Panc1 (cell line): ENCODE results near the gene LHFPL4. TPM values are rescaled to one million over a fixed set of nuclear protein-coding genes. Genes with fewer than 3 reads are reported as not detected.

Experiments used
- ATAC-seq: fragments of 200-7000 bp; cut with Tn5 transposase; 2 replicates; pipeline ENCODE4 v1.9.1; 2020; ENCODE audit warnings: mild to moderate bottlenecking, moderate library complexity
- BruUV-seq: library from RNA; stranded (reverse); fragments of 400-500 nt; replicated peaks from 2 replicates; lab custom pipeline; 2021; lab: Mats Ljungman, UMichigan
- CTCF ChIA-PET: fragments of 300-600 bp; sonication (Branson Sonifier 250); formaldehyde crosslinking; loops from one replicate; lab custom pipeline; 2022; ENCODE audit warnings: antibody characterized with exemption; lab: Charles Lee
- POLR2A ChIA-PET: fragments of 300-600 bp; sonication (Branson Sonifier 250); formaldehyde crosslinking; loops from one replicate; lab custom pipeline; 2022; ENCODE audit warnings: antibody characterized with exemption; lab: Charles Lee
- DNase-seq: peaks from one replicate; pipeline ENCODE4 v3.0.0-alpha.2; 2010; ENCODE audit warnings: low read depth, low spot score
- H3K27ac ChIP-seq: 2 replicates; pipeline ENCODE4 v1.5.1; 2011; ENCODE audit warnings: mild to moderate bottlenecking, low read length, inconsistent platforms
- H3K27me3 ChIP-seq: fragments of 200-500 bp; sonication (Bioruptor generic); 2 replicates; pipeline ENCODE4 v1.6.0; 2014; ENCODE audit warnings: low read length, inconsistent platforms; ENCODE audit not compliant: control insufficient read depth, insufficient read depth
- H3K36me3 ChIP-seq: fragments of 200-500 bp; sonication (Bioruptor generic); 2 replicates; pipeline ENCODE4 v1.5.1; 2014; ENCODE audit warnings: inconsistent platforms, mild to moderate bottlenecking, low read length, moderate library complexity; ENCODE audit not compliant: control insufficient read depth, insufficient read depth
- H3K4me1 ChIP-seq: 2 replicates; pipeline ENCODE4 v1.5.1; 2011; ENCODE audit warnings: inconsistent platforms, mild to moderate bottlenecking, low read length, moderate library complexity; ENCODE audit not compliant: control insufficient read depth, insufficient read depth
- H3K4me3 ChIP-seq, 2 experiments: 2 replicates each; pipeline ENCODE4 v1.5.1; 2011 to 2012; ENCODE audit warnings: low read depth in 2 of 2, low read length in 2 of 2, mild to moderate bottlenecking in 2 of 2, inconsistent platforms in 1 of 2, moderate library complexity in 1 of 2
- H3K9me3 ChIP-seq: fragments of 200-500 bp; sonication (Bioruptor generic); 2 replicates; pipeline ENCODE4 v1.5.1; 2014; ENCODE audit warnings: low read depth, mild to moderate bottlenecking, inconsistent platforms, low read length, moderate library complexity; ENCODE audit not compliant: control insufficient read depth, insufficient read depth
- POLR2AphosphoS5 ChIP-seq: IDR thresholded peaks from 2 replicates; pipeline ENCODE4 v1.6.1; 2012; ENCODE audit warnings: mild to moderate bottlenecking, low read depth, low read length, moderate library complexity
- SIN3A ChIP-seq: IDR thresholded peaks from 2 replicates; pipeline ENCODE4 v1.6.1; 2012; ENCODE audit warnings: low read depth, mild to moderate bottlenecking, low read length, moderate library complexity, borderline replicate concordance; ENCODE audit not compliant: insufficient read depth
- TCF7L2 ChIP-seq: IDR thresholded peaks from 2 replicates; pipeline ENCODE4 v1.6.1; 2011; ENCODE audit warnings: mild to moderate bottlenecking, low read depth, low read length, inconsistent platforms
- in situ Hi-C: cut with HindIII; loops from 2 replicates; pipeline ENCODE4 v1.10.0; 2016; ENCODE audit warnings: low sequenced_read_pairs, low pct_unique_long_range_greater_than_20kb
- intact Hi-C: fragments of 100-400 bp; cut with micrococcal nuclease; formaldehyde crosslinking; loops from one replicate; pipeline ENCODE4 v1.10.0; 2022; ENCODE audit not compliant: unreplicated experiment
- total RNA-seq: library from RNA; stranded (reverse); gene quantifications from one replicate; pipeline ENCODE4 v1.2.1, GENCODE V29; 2021; ENCODE audit not compliant: unreplicated experiment
- TF ChIP-seq, protein P1 (sequence below): fragments of 450-650 bp; IDR thresholded peaks from 2 replicates; pipeline ENCODE4 v1.5.1; 2017; ENCODE audit warnings: mild to moderate bottlenecking
- TF ChIP-seq, protein P2 (sequence below), 2 experiments: IDR thresholded peaks; 2 replicates each; pipeline ENCODE4 v1.6.1; 2011 to 2012; ENCODE audit warnings: low read depth in 2 of 2, control low read depth in 1 of 2, low read length in 1 of 2, mild to moderate bottlenecking in 1 of 2, moderate library complexity in 1 of 2; ENCODE audit not compliant: insufficient read depth in 1 of 2

LHFPL4 gene
- total RNA-seq, 1 experiment from 2014 or later, result not detected

- no peaks in the 10 kb centered on the region for H3K9me3 ChIP-seq
- H3K4me1 ChIP-seq, result no peaks in the 10 kb centered on the region
- DNase-seq (no peak), ATAC-seq (no peak)
- ChIA-PET POLR2A (no interaction called here), CTCF (no interaction called here)
- BruUV-seq, result no TSS peak
- H3K27me3 ChIP-seq, result no peaks in the 10 kb centered on the region
- in situ Hi-C loops (no loop called here), intact Hi-C loops (no loop called here)
- H3K4me3 ChIP-seq, result no peak overlapping the region
- peaks cover 59% of the 10 kb centered on the region for H3K36me3 ChIP-seq
- TF ChIP-seq POLR2AphosphoS5 (no peak), SIN3A (no peak), TCF7L2 (no peak)
- TF ChIP-seq, protein P1, sequence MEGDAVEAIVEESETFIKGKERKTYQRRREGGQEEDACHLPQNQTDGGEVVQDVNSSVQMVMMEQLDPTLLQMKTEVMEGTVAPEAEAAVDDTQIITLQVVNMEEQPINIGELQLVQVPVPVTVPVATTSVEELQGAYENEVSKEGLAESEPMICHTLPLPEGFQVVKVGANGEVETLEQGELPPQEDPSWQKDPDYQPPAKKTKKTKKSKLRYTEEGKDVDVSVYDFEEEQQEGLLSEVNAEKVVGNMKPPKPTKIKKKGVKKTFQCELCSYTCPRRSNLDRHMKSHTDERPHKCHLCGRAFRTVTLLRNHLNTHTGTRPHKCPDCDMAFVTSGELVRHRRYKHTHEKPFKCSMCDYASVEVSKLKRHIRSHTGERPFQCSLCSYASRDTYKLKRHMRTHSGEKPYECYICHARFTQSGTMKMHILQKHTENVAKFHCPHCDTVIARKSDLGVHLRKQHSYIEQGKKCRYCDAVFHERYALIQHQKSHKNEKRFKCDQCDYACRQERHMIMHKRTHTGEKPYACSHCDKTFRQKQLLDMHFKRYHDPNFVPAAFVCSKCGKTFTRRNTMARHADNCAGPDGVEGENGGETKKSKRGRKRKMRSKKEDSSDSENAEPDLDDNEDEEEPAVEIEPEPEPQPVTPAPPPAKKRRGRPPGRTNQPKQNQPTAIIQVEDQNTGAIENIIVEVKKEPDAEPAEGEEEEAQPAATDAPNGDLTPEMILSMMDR, result no peak
- TF ChIP-seq, protein P2, sequence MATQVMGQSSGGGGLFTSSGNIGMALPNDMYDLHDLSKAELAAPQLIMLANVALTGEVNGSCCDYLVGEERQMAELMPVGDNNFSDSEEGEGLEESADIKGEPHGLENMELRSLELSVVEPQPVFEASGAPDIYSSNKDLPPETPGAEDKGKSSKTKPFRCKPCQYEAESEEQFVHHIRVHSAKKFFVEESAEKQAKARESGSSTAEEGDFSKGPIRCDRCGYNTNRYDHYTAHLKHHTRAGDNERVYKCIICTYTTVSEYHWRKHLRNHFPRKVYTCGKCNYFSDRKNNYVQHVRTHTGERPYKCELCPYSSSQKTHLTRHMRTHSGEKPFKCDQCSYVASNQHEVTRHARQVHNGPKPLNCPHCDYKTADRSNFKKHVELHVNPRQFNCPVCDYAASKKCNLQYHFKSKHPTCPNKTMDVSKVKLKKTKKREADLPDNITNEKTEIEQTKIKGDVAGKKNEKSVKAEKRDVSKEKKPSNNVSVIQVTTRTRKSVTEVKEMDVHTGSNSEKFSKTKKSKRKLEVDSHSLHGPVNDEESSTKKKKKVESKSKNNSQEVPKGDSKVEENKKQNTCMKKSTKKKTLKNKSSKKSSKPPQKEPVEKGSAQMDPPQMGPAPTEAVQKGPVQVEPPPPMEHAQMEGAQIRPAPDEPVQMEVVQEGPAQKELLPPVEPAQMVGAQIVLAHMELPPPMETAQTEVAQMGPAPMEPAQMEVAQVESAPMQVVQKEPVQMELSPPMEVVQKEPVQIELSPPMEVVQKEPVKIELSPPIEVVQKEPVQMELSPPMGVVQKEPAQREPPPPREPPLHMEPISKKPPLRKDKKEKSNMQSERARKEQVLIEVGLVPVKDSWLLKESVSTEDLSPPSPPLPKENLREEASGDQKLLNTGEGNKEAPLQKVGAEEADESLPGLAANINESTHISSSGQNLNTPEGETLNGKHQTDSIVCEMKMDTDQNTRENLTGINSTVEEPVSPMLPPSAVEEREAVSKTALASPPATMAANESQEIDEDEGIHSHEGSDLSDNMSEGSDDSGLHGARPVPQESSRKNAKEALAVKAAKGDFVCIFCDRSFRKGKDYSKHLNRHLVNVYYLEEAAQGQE (IDR thresholded peaks at IDR 0.05; ENCODE audit: insufficient read depth in 1 of 2, low read depth in 2 of 2, low read length in 1 of 2), result no peak
- no peak overlapping the region for H3K27ac ChIP-seq
These were observed 101.2 kb downstream of the LHFPL4 start for GRCh38 chr3:9452417-9452816.

GRCh38 chr3:9450991-9451390 is 102.6 kb downstream of the LHFPL4 start:
- Histone ChIP-seq H3K9me3 (no peaks in the 10 kb centered on the region), H3K27me3 (no peaks in the 10 kb centered on the region), H3K4me1 (no peaks in the 10 kb centered on the region), H3K36me3 (peaks cover 65% of the 10 kb centered on the region), H3K4me3 (no peak overlapping the region), H3K27ac (no peak overlapping the region)
- TF ChIP-seq SIN3A (no peak), TCF7L2 (no peak)
- POLR2A ChIA-PET, result no interaction called here
- in situ Hi-C loops (no loop called here), intact Hi-C loops (no loop called here)
- no peak for DNase-seq
- no peak for ATAC-seq
- BruUV-seq, result no TSS peak
- CTCF ChIA-PET, result no interaction called here

- H3K27ac ChIP-seq, result no peak overlapping the region
- DNase-seq (no peak), ATAC-seq (no peak)
- no peaks in the 10 kb centered on the region for H3K27me3 ChIP-seq
- no peaks in the 10 kb centered on the region for H3K9me3 ChIP-seq
- CTCF ChIA-PET, result no interaction called here
- in situ Hi-C loops (no loop called here), intact Hi-C loops (no loop called here)
- POLR2A ChIA-PET, result interaction anchor here (0.6 kb wide), 1 partner anchor 24 kb away, joined by 3 read pairs; no protein-coding TSS in a partner anchor
- H3K4me1 ChIP-seq, result no peaks in the 10 kb centered on the region
- no peak for TF ChIP-seq TCF7L2
- no peak for TF ChIP-seq POLR2AphosphoS5
- TF ChIP-seq SIN3A, result no peak
- BruUV-seq, result no TSS peak
- H3K36me3 ChIP-seq, result peaks cover 57% of the 10 kb centered on the region
- H3K4me3 ChIP-seq, result no peak overlapping the region
These were observed 103.5 kb downstream of the LHFPL4 start for GRCh38 chr3:9450126-9450525.
